Muscle of back (tissue), 11 donors: ENCODE results near the gene TVP23B. TPM values are rescaled to one million over a fixed set of nuclear protein-coding genes. Genes with fewer than 3 reads are reported as not detected.
"Not testable (repeated sequence)": the region's sequence is repeated elsewhere in the genome, so short reads cannot be mapped to it uniquely, and the experiment has no call there.

Experiments
- DNase-seq, 3 donors: peaks; one replicate each; pipeline versions ENCODE4 v3.0.0 to v3.0.0-alpha.2; 2013
- polyA plus RNA-seq, 10 donors: library from polyadenylated mRNA; unstranded; fragments of 120-200 nt; gene quantifications; one replicate each; pipeline ENCODE4 v1.2.1, GENCODE V29; 2013; ENCODE audit not compliant: insufficient read length in 10 of 10

The TVP23B gene
- polyA plus RNA-seq, 10 donors: 21.6 to 31.2 (median 26.4) TPM

DNA sequence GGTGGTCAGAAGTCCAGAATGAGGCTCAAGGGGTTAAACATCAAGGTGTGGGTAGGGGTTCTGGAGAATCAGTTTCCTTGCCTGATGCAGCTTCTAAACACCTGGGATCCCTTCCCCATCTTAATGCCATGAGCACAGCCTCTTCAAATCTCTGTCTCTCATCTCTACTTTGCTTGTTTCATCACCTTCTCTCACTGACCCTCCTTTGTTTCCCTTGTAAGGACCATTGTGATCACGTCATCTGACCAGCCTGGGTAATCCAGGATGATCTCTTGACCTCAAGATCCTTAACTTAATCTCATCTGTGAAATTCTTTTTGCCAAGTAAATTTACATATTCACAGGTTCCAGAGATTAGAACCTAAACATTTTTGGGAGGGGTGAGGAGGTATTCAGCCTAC is 5.0 kb downstream of the TVP23B start:
- not testable (repeated sequence) for DNase-seq

DNA sequence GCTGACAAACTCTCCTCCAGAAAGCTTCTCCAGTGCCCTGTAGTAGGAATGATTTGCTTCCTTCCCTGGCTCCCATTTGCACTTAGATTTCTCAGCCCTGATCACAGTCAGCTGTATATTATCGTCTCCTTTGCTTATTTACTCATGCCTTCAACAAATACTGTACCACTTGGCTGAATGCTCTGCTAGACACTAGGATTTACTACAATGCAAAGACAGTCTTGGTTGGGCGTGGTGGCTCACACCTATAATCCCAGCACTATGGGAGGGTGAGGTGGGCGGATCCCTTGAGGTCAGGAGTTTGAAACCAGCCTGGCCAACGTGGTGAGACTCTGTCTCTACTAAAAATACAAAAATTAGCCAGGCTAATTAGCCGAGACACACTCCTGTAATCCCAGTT is 5.9 kb downstream of the TVP23B start:
- DNase-seq: not testable (repeated sequence)

DNA sequence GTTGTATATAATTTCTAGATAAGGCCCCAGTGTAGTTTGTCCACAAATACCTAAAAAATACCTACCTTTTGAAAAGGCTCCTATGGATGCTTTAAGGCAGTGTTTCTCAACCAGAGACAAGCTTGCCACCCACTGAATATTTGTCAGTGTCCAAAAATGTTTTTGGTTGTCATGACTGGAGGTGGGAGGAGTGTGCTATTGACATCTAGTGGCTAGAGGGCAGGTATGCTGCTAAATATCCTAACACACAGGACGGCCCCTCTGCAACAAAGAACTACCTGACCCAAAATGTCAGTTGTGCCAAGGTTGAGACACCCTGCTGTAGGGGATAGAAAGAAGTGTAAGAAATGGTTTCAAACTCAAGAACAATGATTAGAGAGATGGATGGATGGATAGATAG is 10.4 kb downstream of the TVP23B start:
- not testable (repeated sequence) for DNase-seq

GRCh38 chr17:18794841-18795240 is 13.9 kb downstream of the TVP23B start:
- not testable (repeated sequence) for DNase-seq

DNA sequence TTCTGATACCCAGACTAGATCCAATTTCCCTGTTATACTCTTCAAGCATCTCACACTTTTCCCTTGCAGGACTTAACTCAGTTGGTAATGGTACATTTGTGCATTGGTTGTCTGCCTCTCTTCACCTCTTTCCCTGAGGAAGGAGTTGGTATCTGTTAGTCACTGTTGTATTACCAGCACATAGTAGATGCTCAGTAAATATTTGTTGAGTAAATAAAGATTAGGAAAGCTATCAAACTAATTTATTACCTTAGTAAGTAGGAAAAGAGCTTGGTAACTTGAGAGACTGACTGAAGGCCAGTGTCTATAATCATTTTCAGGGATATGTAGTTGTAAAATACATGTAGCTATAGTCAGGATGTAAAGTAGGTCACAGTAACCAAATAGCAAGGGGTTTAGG is 15.9 kb downstream of the TVP23B start:
- not testable (repeated sequence) for DNase-seq

- DNase-seq: not testable (repeated sequence)
Observed at GRCh38 chr17:18803458-18804245, 22.7 kb downstream of the TVP23B start.

DNA sequence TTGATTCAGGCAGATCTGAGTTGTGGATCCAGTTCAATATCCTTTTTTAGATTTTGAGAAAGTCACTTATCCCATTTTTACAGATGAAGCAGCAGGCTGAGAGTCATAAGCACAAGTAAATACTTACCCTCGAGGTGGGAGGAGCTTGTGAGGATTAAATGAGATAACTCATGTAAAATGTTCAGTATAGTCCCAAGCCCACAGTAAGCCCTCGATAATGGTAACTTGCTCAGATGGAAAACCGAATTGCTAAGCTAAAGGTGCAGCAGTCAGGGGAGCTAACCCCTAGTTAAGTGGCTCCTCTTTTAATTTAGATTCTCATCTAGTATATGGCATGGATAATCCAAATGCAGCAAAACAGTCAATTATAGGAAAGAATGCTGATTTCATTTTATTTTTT is 34.9 kb downstream of the TVP23B start:
- not testable (repeated sequence) for DNase-seq

- peak; percentile 30 to 59 (median 37) for DNase-seq
Observed at GRCh38 chr17:18816489-18817371, 35.7 kb downstream of the TVP23B start.

GRCh38 chr17:18821430-18821829 is 40.4 kb downstream of the TVP23B start:
- DNase-seq: not testable (repeated sequence)

DNA sequence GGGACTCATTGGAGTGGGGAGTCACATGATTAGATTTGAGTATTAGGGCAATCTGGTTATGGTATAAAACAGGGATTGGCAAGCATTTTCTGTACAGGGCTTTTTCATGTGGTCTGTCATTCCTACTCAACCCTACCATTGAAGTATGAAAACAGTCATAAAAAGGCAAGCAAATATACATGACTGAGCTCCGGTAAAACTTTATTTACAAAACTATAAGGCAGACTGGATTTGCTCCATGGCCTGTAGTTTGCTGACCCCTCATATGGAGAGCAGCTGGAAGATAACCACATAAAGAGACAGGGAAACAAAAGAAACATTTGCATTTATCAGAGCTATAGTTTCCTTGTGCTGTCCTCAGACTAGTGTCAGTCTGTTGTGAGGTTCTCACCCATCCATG is 46.6 kb downstream of the TVP23B start:
- not testable (repeated sequence) for DNase-seq

- no peak for DNase-seq
Observed at GRCh38 chr17:18848501-18848900, 67.5 kb downstream of the TVP23B start.

DNA sequence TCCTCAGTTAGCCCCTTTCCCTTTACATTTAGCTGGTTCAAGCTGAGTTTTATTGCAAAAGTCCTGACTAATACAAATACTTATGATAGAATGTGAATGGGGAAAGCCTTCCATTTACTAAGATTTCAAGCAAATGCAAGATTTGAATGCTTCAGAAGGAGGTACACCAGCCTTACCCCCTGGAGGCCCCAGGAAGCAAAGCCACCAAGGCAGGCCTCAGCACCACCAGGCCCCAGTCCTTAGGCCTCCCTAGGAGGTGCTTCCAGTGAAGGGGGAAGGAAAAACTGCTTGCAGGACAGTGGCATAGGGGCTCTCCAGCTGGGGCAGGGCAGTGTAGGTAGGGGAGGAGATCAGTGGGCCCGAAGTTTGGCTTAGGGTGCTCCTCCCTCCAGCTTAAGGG is 69.7 kb downstream of the TVP23B start:
- no peak for DNase-seq

DNA sequence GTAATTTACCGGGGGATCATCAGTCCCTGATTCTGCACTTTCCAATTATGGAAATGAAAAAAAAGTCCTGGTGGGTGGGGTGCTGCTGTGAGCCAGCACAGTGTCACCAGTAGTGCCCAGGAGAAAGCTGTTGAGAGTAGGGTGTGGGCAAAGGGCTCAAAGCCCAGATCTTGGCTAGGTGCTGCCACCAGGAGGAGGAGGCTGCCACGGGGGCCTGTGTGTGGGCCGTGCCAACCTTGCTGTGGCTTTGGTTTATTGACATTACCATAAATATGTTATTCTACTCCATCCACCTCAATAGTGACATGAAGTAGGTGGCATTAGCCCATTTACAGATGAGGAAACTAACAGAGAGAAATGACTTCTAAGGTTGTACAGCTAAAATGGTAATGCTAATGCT is 70.2 kb downstream of the TVP23B start:
- DNase-seq: no peak

- no peak for DNase-seq
Observed at GRCh38 chr17:18854956-18855355, 74.0 kb downstream of the TVP23B start.

- DNase-seq: peak; percentile 97 to 98 (median 97)
Observed at GRCh38 chr17:18855831-18856569, 75.0 kb downstream of the TVP23B start.

Other genes starting within 250 kb of the TVP23B start
- gene TBC1D28, start 136.8 kb upstream of the TVP23B start, polyA plus RNA-seq: not detected
- 1 to 10 TPM; 1.6 to 3.7 (median 2.6) TPM for gene FOXO3B, start 98.9 kb upstream of the TVP23B start, polyA plus RNA-seq
- under 1 TPM in 7 of 10 donors, not detected in 3; 0.08 to 0.53 (median 0.14) TPM for gene FBXW10, start 37.1 kb upstream of the TVP23B start, polyA plus RNA-seq
- 10 to 100 TPM; 18.8 to 32.3 (median 25.4) TPM for gene PRPSAP2, start 76.9 kb downstream of the TVP23B start, polyA plus RNA-seq
- gene SLC5A10, start 171.0 kb downstream of the TVP23B start, polyA plus RNA-seq: under 1 TPM in 8 of 10 donors, not detected in 2; 0.08 to 0.29 (median 0.19) TPM
- gene FAM83G, start 223.6 kb downstream of the TVP23B start, polyA plus RNA-seq: 1 to 10 TPM in 2 of 10 donors, under 1 TPM in 8; 0.06 to 1.8 (median 0.24) TPM